IPS-20b (cell line): Measurements from ENCODE around the gene SPATA33.
"Not testable (repeated sequence)": the region's sequence is repeated elsewhere in the genome, so short reads cannot be mapped to it uniquely, and the experiment has no call there.

Experiments
- H3K27ac ChIP-seq: one replicate; pipeline ENCODE4 v1.5.1; 2013; ENCODE audit warnings: low read length
- H3K27me3 ChIP-seq: 2 replicates; pipeline ENCODE4 v1.6.1; 2013; ENCODE audit warnings: mild to moderate bottlenecking, low read length, inconsistent platforms; ENCODE audit not compliant: insufficient read depth
- H3K36me3 ChIP-seq: 2 replicates; pipeline ENCODE4 v1.6.1; 2013; ENCODE audit warnings: low read depth, mild to moderate bottlenecking, inconsistent platforms, low read length, moderate library complexity; ENCODE audit not compliant: insufficient read depth
- H3K4me1 ChIP-seq: 2 replicates; pipeline ENCODE4 v1.6.1; 2013; ENCODE audit warnings: mild to moderate bottlenecking, control low read depth, inconsistent platforms, low read length, moderate library complexity; ENCODE audit not compliant: insufficient read depth
- H3K4me3 ChIP-seq: 2 replicates; pipeline ENCODE4 v1.5.1; 2013; ENCODE audit warnings: mild to moderate bottlenecking, low read length, inconsistent platforms
- H3K9ac ChIP-seq: 2 replicates; pipeline ENCODE4 v1.6.1; 2013; ENCODE audit warnings: low read depth, mild to moderate bottlenecking, inconsistent platforms, low read length, moderate library complexity
- H3K9me3 ChIP-seq: 2 replicates; pipeline ENCODE4 v1.6.1; 2013; ENCODE audit warnings: mild to moderate bottlenecking, low read depth, low read length, inconsistent platforms; ENCODE audit not compliant: insufficient read depth

The SPATA33 gene

DNA sequence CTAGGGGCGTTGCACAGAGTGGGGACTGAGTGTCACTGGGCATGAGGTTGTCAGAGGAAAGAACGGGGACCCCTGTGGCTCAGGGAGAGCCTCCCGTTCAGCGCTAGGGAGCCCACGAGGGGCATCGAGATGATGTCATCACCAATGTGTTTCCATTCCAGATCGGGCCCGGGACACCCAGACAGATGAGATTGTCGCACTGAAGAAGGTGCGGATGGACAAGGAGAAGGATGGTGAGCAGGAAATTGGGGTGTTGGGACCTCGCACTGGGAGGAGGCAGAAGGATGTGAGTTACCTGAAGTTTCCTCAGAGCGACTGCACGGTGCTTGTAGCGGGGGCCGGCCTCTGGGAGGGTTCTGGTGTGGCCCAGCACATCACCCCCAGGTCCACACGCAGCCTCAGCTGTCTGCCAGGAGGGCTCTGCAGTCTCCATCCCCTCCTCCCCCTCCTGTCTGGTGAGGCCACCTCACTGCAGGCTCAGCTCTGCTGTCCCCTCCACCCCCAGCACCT lies 32.8 kb downstream of the SPATA33 start:
- Histone ChIP-seq H3K36me3 (peaks cover 51% of the 10 kb centered on the region), H3K27ac (no peak overlapping the region), H3K27me3 (no peaks in the 10 kb centered on the region), H3K4me1 (0 out of 2 replicates have a peak, but pooled peaks cover 6% of the 10 kb centered on the region), H3K9ac (no peak overlapping the region), H3K4me3 (no peak overlapping the region), H3K9me3 (peaks cover 6% of the 10 kb centered on the region)

DNA sequence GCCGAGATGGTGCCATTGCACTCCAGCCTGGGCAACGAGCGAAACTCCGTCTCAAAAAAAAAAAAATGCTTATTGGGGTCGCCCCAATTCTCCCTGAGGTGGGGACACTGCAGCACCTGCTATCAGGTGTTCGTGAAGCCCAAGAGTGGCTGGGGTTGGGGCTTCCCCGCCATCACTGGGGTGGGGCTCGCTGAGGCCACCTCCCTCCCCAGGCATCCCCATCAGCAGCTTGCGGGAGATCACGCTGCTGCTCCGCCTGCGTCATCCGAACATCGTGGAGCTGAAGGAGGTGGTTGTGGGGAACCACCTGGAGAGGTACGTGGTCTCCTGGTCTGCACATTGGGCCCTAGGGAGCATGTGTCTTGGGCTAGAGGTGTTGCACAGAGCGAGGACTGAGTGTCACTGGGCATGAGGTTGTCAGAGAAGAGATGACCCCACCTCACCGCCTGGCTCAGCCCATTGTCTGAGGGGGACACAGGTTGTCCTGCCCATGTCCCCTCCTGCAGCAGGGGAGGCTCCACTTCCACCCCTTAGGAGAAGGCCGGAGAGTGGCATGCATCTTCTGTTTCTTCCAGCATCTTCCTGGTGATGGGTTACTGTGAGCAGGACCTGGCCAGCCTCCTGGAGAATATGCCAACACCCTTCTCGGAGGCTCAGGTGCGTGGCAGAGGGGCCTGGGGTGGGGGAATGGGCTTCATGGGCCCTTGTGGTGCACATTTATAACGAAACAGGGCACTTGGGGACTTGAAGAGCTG lies 33.8 kb downstream of the SPATA33 start:
- no peaks in the 10 kb centered on the region for H3K27me3 ChIP-seq
- no peak overlapping the region for H3K9ac ChIP-seq
- H3K4me3 ChIP-seq, result no peak overlapping the region
- H3K9me3 ChIP-seq, result no peaks in the 10 kb centered on the region
- no peak overlapping the region for H3K27ac ChIP-seq
- H3K36me3 ChIP-seq, result peaks cover 53% of the 10 kb centered on the region
- H3K4me1 ChIP-seq, result 0 out of 2 replicates have a peak, but pooled peaks cover 6% of the 10 kb centered on the region

DNA sequence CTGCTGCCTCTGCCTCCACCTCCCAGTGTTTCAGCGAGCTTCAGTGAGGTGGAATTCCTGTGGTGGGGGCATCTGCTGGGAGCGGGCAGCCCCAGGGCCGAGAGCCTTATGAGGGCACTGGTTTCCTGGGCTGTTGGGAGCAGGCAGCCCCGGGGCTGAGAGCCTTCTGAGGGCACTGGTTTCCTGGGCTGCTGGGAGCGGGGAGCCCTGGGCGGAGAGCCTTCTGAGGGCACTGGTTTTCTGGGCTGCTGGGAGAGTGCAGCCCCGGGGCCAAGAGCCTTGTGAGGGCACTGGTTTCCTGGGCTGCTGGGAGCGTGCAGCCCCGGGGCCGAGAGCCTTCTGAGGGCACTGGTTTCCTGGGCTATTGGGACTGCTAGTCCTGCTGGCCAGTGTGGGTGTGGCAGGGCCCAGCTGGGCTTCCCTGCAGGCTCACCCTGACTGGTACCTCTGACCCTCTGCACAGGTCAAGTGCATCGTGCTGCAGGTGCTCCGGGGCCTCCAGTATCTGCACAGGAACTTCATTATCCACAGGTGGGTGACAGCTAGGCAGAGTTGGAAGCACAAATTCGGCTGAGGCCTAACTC lies 34.4 kb downstream of the SPATA33 start:
- no peaks in the 10 kb centered on the region for H3K9me3 ChIP-seq
- no peaks in the 10 kb centered on the region for H3K27me3 ChIP-seq
- H3K4me3 ChIP-seq, result no peak overlapping the region
- H3K9ac ChIP-seq, result no peak overlapping the region
- 0 out of 2 replicates have a peak, but pooled peaks cover 6% of the 10 kb centered on the region for H3K4me1 ChIP-seq
- peaks cover 56% of the 10 kb centered on the region for H3K36me3 ChIP-seq
- no peak overlapping the region for H3K27ac ChIP-seq

DNA sequence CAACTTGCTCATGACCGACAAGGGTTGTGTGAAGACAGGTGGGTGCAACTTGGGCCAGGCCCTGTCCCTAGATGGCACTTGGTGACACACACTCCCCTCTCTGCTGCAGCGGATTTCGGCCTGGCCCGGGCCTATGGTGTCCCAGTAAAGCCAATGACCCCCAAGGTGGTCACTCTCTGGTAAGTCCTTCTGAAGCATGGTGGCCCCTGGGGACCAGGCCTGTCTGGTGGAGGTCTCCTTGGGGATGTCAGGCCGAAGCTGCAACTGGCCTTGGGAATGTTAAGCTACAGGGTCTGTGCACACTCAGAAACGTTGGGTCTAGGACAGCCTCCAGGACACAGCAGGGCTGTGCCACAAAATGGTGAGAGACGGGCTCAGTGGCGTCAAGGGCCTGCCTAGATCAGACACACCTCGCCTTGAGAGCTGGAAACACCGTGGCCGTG lies 35.7 kb downstream of the SPATA33 start:
- Histone ChIP-seq H3K4me1 (no peaks in the 10 kb centered on the region), H3K9ac (no peak overlapping the region), H3K4me3 (no peak overlapping the region), H3K27me3 (no peaks in the 10 kb centered on the region), H3K36me3 (peaks cover 60% of the 10 kb centered on the region), H3K27ac (no peak overlapping the region), H3K9me3 (no peaks in the 10 kb centered on the region)

DNA sequence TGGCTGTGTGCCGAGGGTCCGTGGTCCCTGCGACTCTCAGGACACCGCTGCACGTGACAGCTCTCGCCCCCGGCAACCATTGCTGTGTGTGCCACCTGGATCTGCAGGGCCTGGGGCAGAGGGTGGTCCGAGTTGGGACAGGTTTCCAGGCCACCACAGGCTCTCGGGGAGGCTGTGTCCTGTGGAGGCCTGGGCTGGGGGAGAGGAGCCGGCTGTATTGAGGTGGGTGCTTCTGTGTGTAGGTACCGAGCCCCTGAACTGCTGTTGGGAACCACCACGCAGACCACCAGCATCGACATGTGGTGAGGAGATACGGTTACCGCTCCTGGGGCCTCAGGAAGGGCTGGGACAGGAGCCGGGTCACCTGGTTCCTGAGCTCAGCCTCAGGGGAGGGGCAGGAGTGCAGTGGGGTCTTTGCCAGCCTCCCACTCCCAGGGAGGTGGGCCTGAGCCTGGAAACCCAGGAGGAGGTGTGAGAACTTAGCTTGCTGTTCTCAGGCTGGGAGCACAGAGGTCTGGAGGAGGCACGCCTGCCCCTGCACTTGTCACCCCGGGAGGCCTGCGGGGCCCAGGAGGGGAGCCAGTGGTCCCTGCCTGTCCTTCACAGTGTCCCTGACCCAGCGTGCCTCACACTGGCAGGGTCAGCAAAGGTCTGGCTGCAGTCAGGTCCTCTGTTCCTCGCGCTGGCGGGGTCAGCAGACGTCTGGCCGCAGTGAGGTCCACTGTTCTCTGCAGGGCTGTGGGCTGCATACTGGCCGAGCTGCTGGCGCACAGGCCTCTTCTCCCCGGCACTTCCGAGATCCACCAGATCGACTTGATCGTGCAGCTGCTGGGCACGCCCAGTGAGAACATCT lies 36.5 kb downstream of the SPATA33 start:
- no peaks in the 10 kb centered on the region for H3K27me3 ChIP-seq
- H3K4me1 ChIP-seq, result no peaks in the 10 kb centered on the region; the same call in 1 of the 2 replicates
- no peaks in the 10 kb centered on the region for H3K9me3 ChIP-seq
- H3K9ac ChIP-seq, result no peak overlapping the region
- H3K27ac ChIP-seq, result no peak overlapping the region
- H3K36me3 ChIP-seq, result peaks cover 58% of the 10 kb centered on the region
- no peak overlapping the region for H3K4me3 ChIP-seq

DNA sequence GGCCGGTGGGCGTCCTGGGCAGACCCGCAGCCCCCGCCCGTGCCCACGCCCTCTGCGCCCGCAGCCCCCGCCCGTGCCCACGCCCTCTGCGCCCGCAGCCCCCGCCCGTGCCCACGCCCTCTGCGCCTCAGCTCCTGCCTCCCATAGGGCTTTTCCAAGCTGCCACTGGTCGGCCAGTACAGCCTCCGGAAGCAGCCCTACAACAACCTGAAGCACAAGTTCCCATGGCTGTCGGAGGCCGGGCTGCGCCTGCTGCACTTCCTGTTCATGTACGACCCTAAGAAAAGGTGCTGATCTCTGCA lies 37.1 kb downstream of the SPATA33 start:
- not testable (repeated sequence) for H3K9ac ChIP-seq, H3K27me3 ChIP-seq, H3K27ac ChIP-seq, H3K4me1 ChIP-seq, H3K4me3 ChIP-seq, H3K9me3 ChIP-seq
- peaks cover 52% of the 10 kb centered on the region for H3K36me3 ChIP-seq

DNA sequence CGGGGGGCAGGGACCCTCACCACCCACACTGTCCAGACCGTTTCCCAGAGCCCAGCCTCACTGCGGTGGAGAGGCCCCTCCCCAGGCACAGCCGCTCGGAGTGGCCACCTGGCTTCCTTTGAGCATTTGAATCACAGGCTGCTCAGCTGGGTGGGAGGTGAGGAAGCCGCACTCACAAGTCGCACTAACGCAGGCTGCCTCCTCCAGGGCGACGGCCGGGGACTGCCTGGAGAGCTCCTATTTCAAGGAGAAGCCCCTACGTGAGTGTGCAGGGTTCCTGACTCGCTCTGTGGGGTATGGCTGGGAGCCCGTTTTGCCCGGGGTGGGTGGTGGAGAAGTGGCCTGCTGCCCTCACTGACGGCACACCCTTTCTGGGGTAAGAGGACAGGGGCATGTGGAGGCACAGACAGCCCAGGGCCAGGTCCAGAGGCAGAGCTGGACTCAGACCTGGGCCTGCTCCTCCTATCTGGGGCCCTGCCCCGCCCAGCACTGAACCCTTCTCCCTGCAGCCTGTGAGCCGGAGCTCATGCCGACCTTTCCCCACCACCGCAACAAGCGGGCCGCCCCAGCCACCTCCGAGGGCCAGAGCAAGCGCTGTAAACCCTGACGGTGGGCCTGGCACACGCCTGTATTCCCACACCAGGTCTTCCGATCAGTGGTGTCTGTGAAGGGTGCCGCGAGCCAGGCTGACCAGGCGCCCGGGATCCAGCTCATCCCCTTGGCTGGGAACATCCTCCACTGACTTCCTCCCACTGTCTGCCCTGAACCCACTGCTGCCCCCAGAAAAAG lies 37.6 kb downstream of the SPATA33 start:
- no peaks in the 10 kb centered on the region for H3K9me3 ChIP-seq
- no peak overlapping the region for H3K27ac ChIP-seq
- peaks cover 4% of the 10 kb centered on the region; the same call in 1 of the 2 replicates for H3K4me1 ChIP-seq
- no peak overlapping the region for H3K4me3 ChIP-seq
- peaks cover 46% of the 10 kb centered on the region for H3K36me3 ChIP-seq
- no peak overlapping the region for H3K9ac ChIP-seq
- no peaks in the 10 kb centered on the region for H3K27me3 ChIP-seq

DNA sequence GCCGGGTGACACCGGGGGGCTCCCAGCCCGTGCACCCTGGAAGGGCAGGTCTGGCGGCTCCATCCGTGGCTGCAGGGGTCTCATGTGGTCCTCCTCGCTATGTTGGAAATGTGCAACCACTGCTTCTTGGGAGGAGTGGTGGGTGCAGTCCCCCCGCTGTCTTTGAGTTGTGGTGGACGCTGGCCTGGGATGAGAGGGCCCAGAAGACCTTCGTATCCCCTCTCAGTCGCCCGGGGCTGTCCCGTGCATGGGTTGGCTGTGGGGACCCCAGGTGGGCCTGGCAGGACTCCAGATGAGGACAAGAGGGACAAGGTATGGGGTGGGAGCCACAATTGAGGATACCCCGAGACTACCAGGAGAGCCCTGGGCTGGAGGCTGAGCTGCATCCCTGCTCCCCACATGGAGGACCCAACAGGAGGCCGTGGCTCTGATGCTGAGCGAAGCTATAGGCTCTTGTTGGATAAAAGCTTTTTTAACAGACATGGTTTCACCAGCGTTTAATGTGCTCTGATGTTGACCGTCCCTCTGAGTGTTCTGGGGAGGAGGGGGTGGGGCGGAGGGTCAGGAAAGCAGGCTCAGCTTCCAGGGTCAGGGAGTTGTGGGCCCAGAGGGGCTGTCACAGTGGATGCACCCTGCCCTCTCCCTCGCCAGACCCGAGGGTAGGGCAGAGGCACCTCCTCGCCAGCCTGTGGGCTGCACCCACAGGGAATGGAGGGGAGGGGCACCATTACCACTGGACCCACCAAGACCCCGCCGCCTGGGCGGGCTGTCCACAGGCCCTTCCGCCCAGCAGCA lies 38.4 kb downstream of the SPATA33 start:
- no peak overlapping the region for H3K4me3 ChIP-seq
- peaks cover 5% of the 10 kb centered on the region; the same call in 1 of the 2 replicates for H3K27me3 ChIP-seq
- H3K9me3 ChIP-seq, result no peaks in the 10 kb centered on the region
- H3K9ac ChIP-seq, result no peak overlapping the region
- H3K4me1 ChIP-seq, result peaks cover 4% of the 10 kb centered on the region; the same call in 1 of the 2 replicates
- no peak overlapping the region for H3K27ac ChIP-seq
- peaks cover 41% of the 10 kb centered on the region for H3K36me3 ChIP-seq

DNA sequence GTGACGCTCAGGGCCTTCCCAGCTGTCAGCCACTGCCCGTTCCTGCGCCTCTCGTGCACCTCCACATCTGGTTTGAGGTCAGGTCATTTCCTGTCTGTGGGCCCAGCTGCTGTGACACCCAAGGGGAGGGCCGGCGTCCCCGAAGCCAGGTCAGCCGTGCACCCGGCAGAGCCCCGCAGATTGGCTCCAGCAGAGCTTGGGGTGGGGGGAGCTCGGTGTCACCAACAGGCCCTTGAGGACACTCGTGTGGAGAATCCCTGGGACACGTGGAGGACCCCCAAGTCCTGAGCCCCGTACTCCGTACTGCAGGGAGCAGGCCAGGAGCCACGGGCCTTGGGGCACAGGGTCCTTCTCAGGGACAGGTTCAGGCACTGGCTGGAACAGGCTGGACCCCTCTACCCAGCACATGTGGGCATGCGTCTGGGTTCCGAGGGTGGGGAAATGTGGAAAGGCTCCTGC lies 39.1 kb downstream of the SPATA33 start:
- H3K9ac ChIP-seq, result no peak overlapping the region
- no peaks in the 10 kb centered on the region for H3K9me3 ChIP-seq
- H3K4me3 ChIP-seq, result no peak overlapping the region
- H3K4me1 ChIP-seq, result peaks cover 4% of the 10 kb centered on the region; the same call in 1 of the 2 replicates
- H3K27me3 ChIP-seq, result peaks cover 5% of the 10 kb centered on the region; the same call in 1 of the 2 replicates
- H3K36me3 ChIP-seq, result peaks cover 35% of the 10 kb centered on the region
- H3K27ac ChIP-seq, result no peak overlapping the region

DNA sequence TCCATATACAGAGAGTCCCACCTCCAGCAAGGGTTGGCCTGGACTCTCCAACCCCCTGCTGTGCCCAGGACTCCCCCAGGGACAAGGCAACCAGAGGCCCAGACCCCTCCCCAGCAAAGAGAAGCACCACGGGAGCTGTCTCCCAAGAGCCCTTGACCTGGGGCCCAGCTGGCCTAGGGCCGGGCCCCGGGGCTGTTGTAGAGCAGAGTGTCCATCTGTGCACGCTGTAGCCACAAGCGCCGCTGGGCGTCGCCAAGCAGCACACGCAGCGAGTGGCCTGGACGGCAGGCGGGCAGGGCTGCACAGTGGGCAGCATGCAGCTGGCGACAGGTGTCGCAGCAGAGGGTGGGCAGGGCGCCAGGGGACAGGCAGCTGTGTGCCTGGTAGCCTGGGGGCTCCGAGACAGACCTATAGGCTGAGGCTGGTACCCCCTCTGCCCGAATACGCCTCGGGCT lies 39.6 kb downstream of the SPATA33 start:
- H3K36me3 ChIP-seq, result peaks cover 30% of the 10 kb centered on the region
- H3K27me3 ChIP-seq, result peaks cover 5% of the 10 kb centered on the region; the same call in 1 of the 2 replicates
- no peak overlapping the region for H3K9ac ChIP-seq
- H3K27ac ChIP-seq, result no peak overlapping the region
- no peaks in the 10 kb centered on the region for H3K9me3 ChIP-seq
- H3K4me1 ChIP-seq, result peaks cover 4% of the 10 kb centered on the region; the same call in 1 of the 2 replicates
- H3K4me3 ChIP-seq, result no peak overlapping the region
